ENCODE measurements around the gene APOM. TPM values are rescaled to one million over a fixed set of nuclear protein-coding genes. Genes with fewer than 3 reads are reported as not detected.
A peak's percentile ranks its signal among the peaks of the same experiment; 100 is the strongest.

APOM gene
- total and polyA plus RNA-seq, 5 donors = 0.48 to 3.9 (median 1.9) TPM

DNA sequence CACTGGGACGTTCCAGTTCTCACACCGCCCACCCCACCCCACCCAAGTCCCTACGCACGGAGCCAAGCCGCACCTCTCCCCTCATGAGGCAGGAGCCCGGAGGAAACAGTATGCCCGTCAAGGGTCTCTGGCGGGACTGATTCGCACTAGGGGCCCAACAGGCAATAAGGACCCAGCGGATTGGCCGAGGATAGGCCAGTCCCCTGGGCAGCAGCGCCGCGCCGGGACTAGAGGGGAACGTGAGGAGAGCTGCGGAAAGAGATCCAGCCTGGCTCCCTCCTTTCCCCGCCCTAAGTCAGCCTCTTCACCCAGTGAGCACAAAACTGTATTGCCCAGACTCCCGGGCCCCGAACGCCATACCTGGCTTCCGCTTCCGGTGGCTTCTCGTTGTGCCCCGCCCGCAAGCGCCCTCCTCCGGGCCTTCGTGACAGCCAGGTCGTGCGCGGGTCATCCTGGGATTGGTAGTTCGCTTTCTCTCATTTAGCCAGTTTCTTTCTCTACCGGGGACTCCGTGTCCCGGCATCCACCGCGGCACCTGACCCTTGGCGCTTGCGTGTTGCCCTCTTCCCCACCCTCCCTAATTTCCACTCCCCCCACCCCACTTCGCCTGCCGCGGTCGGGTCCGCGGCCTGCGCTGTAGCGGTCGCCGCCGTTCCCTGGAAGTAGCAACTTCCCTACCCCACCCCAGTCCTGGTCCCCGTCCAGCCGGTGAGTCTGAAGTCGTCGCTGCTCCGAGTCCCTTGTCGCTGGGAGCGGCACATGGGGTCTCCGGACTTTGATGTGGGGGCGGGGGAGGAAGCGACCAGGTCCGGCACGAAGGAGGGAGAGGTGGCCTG, 10.0 kb downstream of the APOM start, which contains the start of gene CSNK2B:
Gene CSNK2B (plus strand): TSS at position 580 of the 836 bp plus-strand sequence. CDS start 752 bp downstream, outside the sequence.
- under 1% methylated on average over 63 of the region's 63 CpGs for WGBS
- Histone ChIP-seq H3K27me3 (ENCODE audit: control insufficient read depth, insufficient read depth) (no peaks in the 10 kb centered on the region), H3K27ac (ENCODE audit: low read length) (peak within 1 kb of the TSS; percentile 98), H3K4me3 (ENCODE audit: low read length) (peak within 1 kb of the TSS; percentile 90), H3K4me1 (ENCODE audit: control insufficient read depth, insufficient read depth, low read length) (peaks cover 3% of the 10 kb centered on the region), H3K9me3 (ENCODE audit: control insufficient read depth, low read length) (no peaks in the 10 kb centered on the region)
- peak; percentile 93 to 94 for ATAC-seq
- DNase-seq = peak; percentile 99 to 100 (median 99)
- intact Hi-C loops (cut with DNase I) = loop anchor here in 1 of 4 donors (5.0 to 10.0 kb wide), 2 partner anchors 62 to 1309 kb away; partner anchors contain the start of gene DDAH2

DNA sequence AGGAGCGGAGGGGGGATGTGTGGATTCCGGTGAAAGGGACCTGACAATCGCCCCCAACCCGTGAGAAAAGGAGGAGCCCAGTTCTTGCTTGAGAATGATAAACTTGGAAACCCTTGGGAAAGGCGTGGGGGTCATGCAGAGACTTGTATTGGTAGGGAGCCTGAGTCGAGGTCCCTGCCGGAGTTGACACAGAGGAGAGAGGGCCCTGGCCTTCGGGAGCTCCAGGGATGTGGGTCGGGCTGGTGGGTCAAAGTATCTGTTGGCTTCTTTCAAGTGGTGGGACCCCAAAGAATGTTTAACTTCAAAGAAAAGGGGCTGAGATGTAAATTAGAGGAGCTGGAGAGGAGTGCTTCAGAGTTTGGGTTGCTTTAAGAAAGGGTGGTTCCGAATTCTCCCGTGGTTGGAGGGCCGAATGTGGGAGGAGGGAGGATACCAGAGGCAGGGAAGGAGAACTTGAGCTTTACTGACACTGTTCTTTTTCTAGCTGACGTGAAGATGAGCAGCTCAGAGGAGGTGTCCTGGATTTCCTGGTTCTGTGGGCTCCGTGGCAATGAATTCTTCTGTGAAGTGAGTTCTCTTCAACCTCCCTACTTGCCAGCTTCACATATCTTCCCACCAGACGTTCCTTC, 10.8 kb downstream of the APOM start:
- Histone ChIP-seq H3K27me3 (ENCODE audit: control insufficient read depth, insufficient read depth) (no peaks in the 10 kb centered on the region), H3K9me3 (ENCODE audit: control insufficient read depth, low read length) (no peaks in the 10 kb centered on the region), H3K4me1 (ENCODE audit: control insufficient read depth, insufficient read depth, low read length) (peaks cover 3% of the 10 kb centered on the region), H3K4me3 (ENCODE audit: low read length) (peak overlapping the region; percentile 72), H3K27ac (ENCODE audit: low read length) (peak overlapping the region; percentile 80)
- no peak for ATAC-seq
- 3% methylated on average over 15 of the region's 15 CpGs for WGBS
- DNase-seq = peak in 1 of 3 donors; percentile 47
- intact Hi-C loops (cut with DNase I) = loop anchor here in 1 of 4 donors (5.0 to 10.0 kb wide), 2 partner anchors 61 to 1308 kb away; partner anchors contain the start of gene DDAH2

DNA sequence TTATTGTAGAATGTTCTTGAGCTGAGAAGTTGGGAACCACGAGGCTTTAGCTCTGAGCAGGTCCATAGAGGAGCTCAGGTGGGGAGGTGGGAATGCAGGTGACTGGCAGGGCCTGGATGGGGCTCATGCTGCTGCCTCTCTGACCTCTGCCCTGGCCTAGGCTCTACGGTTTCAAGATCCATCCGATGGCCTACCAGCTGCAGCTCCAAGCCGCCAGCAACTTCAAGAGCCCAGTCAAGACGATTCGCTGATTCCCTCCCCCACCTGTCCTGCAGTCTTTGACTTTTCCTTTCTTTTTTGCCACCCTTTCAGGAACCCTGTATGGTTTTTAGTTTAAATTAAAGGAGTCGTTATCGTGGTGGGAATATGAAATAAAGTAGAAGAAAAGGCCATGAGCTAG, 14.0 kb downstream of the APOM start, which contains the start of gene LY6G5B:
Gene LY6G5B (plus strand): TSS at position 301 of the 400 bp plus-strand sequence. CDS start 975 bp downstream, outside the sequence.
- H3K9me3 ChIP-seq (ENCODE audit: control insufficient read depth, low read length) = no peaks in the 10 kb centered on the region
- H3K27me3 ChIP-seq (ENCODE audit: control insufficient read depth, insufficient read depth) = no peaks in the 10 kb centered on the region
- peak in 1 of 3 donors; percentile 45 for DNase-seq
- intact Hi-C loops (cut with DNase I) = loop anchor here in 1 of 4 donors (5.0 to 10.0 kb wide), 2 partner anchors 58 to 1305 kb away; partner anchors contain the start of gene DDAH2
- ATAC-seq = no peak
- 80% methylated on average over 8 of the region's 8 CpGs for WGBS
- no peaks in the 10 kb centered on the region for H3K4me1 ChIP-seq (ENCODE audit: control insufficient read depth, insufficient read depth, low read length)
- no peak within 1 kb of the TSS for H3K27ac ChIP-seq (ENCODE audit: low read length)
- no peak within 1 kb of the TSS for H3K4me3 ChIP-seq (ENCODE audit: low read length)

DNA sequence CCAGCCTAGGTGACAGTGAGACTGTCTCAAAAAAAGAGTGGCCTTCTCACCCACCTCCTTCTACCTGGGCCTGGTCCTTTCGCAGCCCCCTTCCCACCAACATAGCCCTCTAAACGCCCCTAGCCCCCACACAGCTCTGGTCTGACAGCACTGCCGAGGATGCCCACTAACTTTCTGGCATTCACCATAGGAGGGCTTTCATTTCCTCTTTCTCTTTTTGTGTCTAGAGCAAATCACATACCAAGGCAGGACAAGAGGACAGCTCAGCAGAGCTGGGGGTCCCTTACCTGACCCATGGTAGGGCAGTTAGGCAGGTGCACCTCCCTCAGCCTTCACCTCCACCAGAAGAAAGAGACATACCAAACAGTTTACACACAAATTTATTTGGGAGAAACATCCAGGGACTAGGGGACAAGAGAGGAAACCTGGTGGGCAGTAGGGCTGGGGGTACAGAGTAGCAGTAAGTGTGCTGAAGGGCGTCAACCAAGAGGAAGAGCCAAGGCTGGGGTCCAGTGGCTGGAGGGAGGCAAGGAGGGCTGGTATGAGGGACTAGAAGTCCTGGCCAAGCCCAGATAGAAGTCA, 20.7 kb downstream of the APOM start:
- no peak for ATAC-seq
- intact Hi-C loops (cut with DNase I) = no loop called here

DNA sequence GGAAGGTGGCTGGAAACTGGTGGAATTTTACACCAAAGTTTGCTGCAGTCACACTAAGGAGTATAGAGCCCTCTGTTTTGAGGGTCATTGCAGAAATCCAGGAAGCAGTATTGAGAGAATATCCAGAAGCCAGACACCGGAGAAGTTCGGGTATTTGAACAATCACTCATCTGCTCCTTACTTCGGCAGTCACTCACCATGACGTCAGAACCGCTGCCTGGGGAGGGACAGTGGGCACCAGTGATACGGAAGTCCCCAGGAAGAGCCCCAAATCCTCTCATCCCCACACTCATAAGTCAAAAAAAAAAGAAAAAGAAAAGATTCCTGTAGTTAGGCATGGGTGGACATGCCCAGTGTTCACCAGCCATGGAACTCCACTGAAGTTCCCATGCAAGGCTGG, 21.2 kb downstream of the APOM start:
- Histone ChIP-seq H3K4me1 (ENCODE audit: control insufficient read depth, insufficient read depth, low read length) (peaks cover 3% of the 10 kb centered on the region), H3K9me3 (ENCODE audit: control insufficient read depth, low read length) (no peaks in the 10 kb centered on the region), H3K27ac (ENCODE audit: low read length) (no peak overlapping the region), H3K27me3 (ENCODE audit: control insufficient read depth, insufficient read depth) (no peaks in the 10 kb centered on the region), H3K4me3 (ENCODE audit: low read length) (no peak overlapping the region)
- whole genome bisulfite sequencing = 58% methylated on average over 6 of the region's 6 CpGs
- intact Hi-C loops (cut with DNase I) = no loop called here
- DNase-seq = no peak
- ATAC-seq = no peak

More for the DNA sequence above, 20.7 kb downstream of the APOM start:
- DNase-seq = no peak
- Histone ChIP-seq H3K4me1 (ENCODE audit: control insufficient read depth, insufficient read depth, low read length) (peaks cover 3% of the 10 kb centered on the region), H3K4me3 (ENCODE audit: low read length) (no peak overlapping the region), H3K27ac (ENCODE audit: low read length) (no peak overlapping the region), H3K9me3 (ENCODE audit: control insufficient read depth, low read length) (no peaks in the 10 kb centered on the region), H3K27me3 (ENCODE audit: control insufficient read depth, insufficient read depth) (no peaks in the 10 kb centered on the region)
- 82% methylated on average over 4 of the region's 4 CpGs for WGBS

DNA sequence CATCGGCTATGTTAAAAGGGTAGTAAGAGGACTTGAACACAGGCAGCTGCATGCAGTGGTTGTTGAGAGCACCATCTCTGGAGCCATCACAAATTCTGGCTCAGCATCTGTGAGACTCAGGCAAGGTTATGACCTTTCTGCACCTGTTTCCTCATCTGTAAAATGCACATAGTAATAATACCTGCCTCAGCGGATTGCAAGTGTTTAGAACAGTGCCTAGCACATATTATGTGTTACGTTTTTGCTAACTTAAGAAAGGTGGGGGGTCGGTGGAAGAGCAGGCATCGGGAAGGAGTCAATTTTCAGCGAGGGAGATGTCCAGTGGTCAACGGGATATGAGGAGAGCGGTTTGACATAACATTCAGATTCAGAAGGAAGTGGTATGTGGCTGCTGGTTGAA, 22.3 kb downstream of the APOM start:
- intact Hi-C loops (cut with DNase I) = no loop called here
- no peak overlapping the region for H3K27ac ChIP-seq (ENCODE audit: low read length)
- peaks cover 3% of the 10 kb centered on the region for H3K4me1 ChIP-seq (ENCODE audit: control insufficient read depth, insufficient read depth, low read length)
- H3K27me3 ChIP-seq (ENCODE audit: control insufficient read depth, insufficient read depth) = no peaks in the 10 kb centered on the region
- no peak overlapping the region for H3K4me3 ChIP-seq (ENCODE audit: low read length)
- no peak for ATAC-seq
- DNase-seq = no peak
- H3K9me3 ChIP-seq (ENCODE audit: control insufficient read depth, low read length) = no peaks in the 10 kb centered on the region
- 76% methylated on average over 8 of the region's 8 CpGs for WGBS

DNA sequence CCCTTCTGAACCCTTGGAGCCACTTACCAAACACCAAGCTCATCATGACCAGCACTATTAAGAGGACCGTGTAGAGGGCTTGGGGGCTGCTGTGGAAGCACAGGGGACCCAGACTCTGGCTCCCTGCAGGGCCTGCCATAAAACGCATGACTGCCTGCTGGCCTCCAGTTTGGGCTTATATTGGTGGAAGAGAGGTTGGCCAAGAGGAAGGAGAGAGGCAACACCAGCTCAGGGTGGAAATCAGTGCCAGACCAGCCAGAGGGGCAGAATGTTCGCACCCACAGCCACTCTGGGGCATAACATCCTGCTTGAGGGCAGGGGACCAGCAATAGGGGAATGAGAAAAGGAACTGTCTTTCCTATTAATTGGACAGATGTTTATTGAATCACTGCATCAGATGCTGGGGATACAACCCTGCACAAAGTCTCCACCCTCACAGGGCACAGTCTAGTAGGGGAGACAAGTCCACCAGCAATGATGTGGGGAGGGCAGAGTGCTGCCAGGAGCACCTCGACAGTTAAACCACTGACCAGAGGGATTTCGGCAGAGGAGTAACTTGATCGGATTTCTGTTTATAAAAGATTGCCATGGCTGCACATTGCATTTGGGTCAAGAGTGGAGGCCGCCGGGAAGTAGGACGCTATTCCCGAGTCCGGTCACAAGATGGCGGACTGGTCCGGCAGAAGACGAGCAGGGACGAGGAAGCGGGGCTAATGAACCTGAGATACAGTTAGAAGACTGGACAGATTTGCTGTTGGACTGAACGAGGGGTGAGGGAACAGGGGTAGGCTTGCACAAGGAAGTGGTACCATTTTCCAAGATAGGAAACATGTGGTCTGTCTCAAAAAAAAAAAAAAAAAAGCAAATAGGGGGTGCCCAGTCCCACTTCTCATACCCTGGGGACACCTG, 24.8 kb downstream of the APOM start, which contains the start of gene LY6G5C:
Gene LY6G5C (minus strand): TSS at position 842 of the 909 bp plus-strand sequence. CDS start 694 bp downstream, at position 148.
- peak within 1 kb of the TSS; percentile 70 for H3K4me3 ChIP-seq (ENCODE audit: low read length)
- WGBS = 12% methylated on average over 17 of the region's 17 CpGs
- no peaks in the 10 kb centered on the region for H3K27me3 ChIP-seq (ENCODE audit: control insufficient read depth, insufficient read depth)
- peak within 1 kb of the TSS; percentile 49 for H3K27ac ChIP-seq (ENCODE audit: low read length)
- peaks cover 3% of the 10 kb centered on the region for H3K4me1 ChIP-seq (ENCODE audit: control insufficient read depth, insufficient read depth, low read length)
- no peaks in the 10 kb centered on the region for H3K9me3 ChIP-seq (ENCODE audit: control insufficient read depth, low read length)
- DNase-seq (peak; percentile 81 to 93 (median 91)), ATAC-seq (peak; percentile 82 to 86)
- intact Hi-C loops (cut with DNase I) = loop anchor here in 3 of 4 donors (2.0 to 10.0 kb wide), 5 partner anchors 47 to 274 kb away; partner anchors contain the start of genes NELFE (in 2 of the 3), SKIC2 (in 2 of the 3), DDAH2 (in 1 of the 3) and NEU1 (in 1 of the 3)

DNA sequence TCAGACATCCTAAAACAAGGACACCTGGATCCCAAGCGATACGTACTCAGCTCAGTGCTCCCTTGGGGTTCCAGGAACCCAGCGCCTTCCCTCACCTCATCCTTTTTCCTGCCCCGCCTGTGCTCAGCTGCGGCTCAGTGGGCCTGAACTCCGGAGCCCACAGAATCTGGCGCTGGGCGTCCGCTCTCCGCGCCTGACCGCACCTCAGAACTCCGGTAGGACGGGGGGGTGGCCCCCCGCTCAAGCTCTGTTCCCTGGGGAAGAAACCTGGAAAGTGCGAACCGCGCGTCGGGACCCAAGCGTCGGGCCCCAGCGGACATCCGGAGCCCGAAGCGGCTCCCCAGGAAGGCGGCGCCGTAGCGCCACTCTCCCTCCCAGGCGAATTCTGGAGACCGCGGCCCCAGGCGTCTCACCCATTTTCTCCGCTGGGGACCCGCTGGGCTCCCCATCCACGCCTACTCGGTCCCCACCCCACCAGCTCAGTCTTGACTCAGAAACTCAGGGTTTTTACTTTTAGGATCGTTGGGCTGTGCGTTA, 25.5 kb downstream of the APOM start:
- DNase-seq (peak; percentile 41 to 81 (median 80)), ATAC-seq (peak; percentile 65 to 68)
- H3K27me3 ChIP-seq (ENCODE audit: control insufficient read depth, insufficient read depth) = no peaks in the 10 kb centered on the region
- under 1% methylated on average over 40 of the region's 40 CpGs for WGBS
- intact Hi-C loops (cut with DNase I) = loop anchor here in 3 of 4 donors (2.0 to 10.0 kb wide), 5 partner anchors 46 to 274 kb away; partner anchors contain the start of genes NELFE (in 2 of the 3), SKIC2 (in 2 of the 3), DDAH2 (in 1 of the 3) and NEU1 (in 1 of the 3)
- no peaks in the 10 kb centered on the region for H3K9me3 ChIP-seq (ENCODE audit: control insufficient read depth, low read length)
- H3K27ac ChIP-seq (ENCODE audit: low read length) = peak overlapping the region; percentile 49
- peaks cover 3% of the 10 kb centered on the region for H3K4me1 ChIP-seq (ENCODE audit: control insufficient read depth, insufficient read depth, low read length)
- peak overlapping the region; percentile 70 for H3K4me3 ChIP-seq (ENCODE audit: low read length)

DNA sequence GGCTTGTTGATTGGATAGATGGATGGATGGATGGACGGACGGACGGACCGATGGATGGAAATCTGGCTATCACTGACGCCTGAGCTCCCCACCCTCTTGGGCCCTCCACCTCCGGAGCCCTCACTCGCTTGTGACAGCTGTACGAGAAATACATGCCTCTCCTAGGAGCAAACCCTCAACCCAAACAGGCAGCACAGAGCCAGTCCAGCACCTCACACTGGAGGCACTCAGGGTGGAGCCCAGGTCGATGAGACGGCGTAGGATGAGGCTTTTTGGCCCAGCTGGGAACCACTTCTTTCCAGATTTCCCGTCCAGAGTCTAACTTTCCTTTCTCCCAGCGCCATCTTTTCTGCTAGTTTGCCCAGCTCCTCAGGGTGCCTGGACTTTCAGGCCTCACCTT, 27.9 kb downstream of the APOM start:
- Histone ChIP-seq H3K9me3 (ENCODE audit: control insufficient read depth, low read length) (no peaks in the 10 kb centered on the region), H3K27me3 (ENCODE audit: control insufficient read depth, insufficient read depth) (no peaks in the 10 kb centered on the region), H3K4me3 (ENCODE audit: low read length) (no peak overlapping the region), H3K4me1 (ENCODE audit: control insufficient read depth, insufficient read depth, low read length) (peaks cover 3% of the 10 kb centered on the region), H3K27ac (ENCODE audit: low read length) (no peak overlapping the region)
- intact Hi-C loops (cut with DNase I) = loop anchor here in 3 of 4 donors (5.0 to 10.0 kb wide), 4 partner anchors 44 to 271 kb away; partner anchors contain the start of genes NELFE (in 2 of the 3), SKIC2 (in 2 of the 3), DDAH2 (in 1 of the 3) and NEU1 (in 1 of the 3)
- ATAC-seq (no peak), DNase-seq (no peak)
- WGBS = 62% methylated on average over 13 of the region's 13 CpGs
